ENCODE data around the gene RCAN2. TPM values are rescaled to one million over a fixed set of nuclear protein-coding genes. Genes with fewer than 3 reads are reported as not detected.

RCAN2 gene
- total and polyA plus RNA-seq, 2 experiments from 2014 or later = 6.0 to 9.3 TPM

DNA sequence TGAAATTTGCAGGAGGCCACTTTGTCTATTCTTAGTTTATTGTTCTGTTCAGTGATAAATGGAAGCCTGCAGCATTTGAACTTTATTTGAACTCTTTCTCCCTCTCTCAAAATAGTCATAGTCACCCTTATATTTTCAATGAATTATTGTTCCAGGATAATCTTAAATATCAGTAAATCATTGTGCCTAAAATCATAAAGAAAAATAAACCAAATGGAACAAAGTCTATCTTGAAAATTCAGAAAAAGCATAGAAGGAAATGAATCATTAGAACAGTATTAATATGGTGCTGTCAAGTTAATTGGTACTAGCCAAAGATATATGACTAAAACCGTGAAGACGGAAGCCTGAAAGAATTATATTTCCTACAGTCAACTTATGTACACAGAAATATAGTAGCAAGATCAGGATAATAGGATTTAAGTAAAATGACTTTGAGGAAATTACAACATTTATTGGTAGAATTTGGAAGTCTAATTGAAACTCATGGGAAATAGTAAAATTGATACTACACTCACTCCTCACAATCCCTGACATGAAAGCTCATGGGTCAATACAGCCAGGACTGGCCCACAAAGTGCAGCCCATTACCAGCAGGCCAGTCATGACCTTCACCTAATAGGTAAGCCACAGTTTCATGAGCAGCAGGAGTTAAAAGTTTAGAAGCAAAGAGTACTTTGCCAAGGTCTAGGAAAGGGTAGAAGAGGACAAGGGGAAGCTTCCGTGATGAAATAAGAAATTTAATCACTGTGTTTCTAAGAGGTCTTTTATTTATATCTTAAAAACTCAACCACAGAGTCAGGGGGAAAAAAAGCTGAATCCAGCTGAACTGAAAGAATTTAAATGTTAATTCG is 200.6 kb downstream of the RCAN2 start:
- peaks cover 4% of the 10 kb centered on the region for H3K27me3 Mint-ChIP-seq (ENCODE audit: insufficient read depth, low read depth, poor library complexity)
- no peaks in the 10 kb centered on the region for H3K79me2 ChIP-seq (replicated peaks; ENCODE audit: insufficient read depth)
- H3K27me3 ChIP-seq (ENCODE audit: insufficient read depth) = no peaks in the 10 kb centered on the region
- no peaks in the 10 kb centered on the region; the same call in 2 of the 3 replicates for H3K36me3 Mint-ChIP-seq (ENCODE audit: low read depth)
- DNase-seq (ENCODE audit: low spot score) = no peak
- no peaks in the 10 kb centered on the region for H3K36me3 ChIP-seq (ENCODE audit: insufficient read depth)
- H4K20me1 ChIP-seq (replicated peaks; ENCODE audit: insufficient read depth) = no peaks in the 10 kb centered on the region
- no peak overlapping the region for H3K4me3 Mint-ChIP-seq
- H3K27ac ChIP-seq (ENCODE audit: low read depth) = no peak overlapping the region
- H2AFZ ChIP-seq = no peak overlapping the region
- peaks cover 18% of the 10 kb centered on the region; the same call in 2 of the 3 replicates for H3K4me1 Mint-ChIP-seq
- TF ChIP-seq ZNF114 (CRISPR knock-in tag; IDR thresholded peaks at IDR 0.05) = no peak
- no peak for TF ChIP-seq ZNF331 (CRISPR knock-in tag; IDR thresholded peaks at IDR 0.05; ENCODE audit: low read depth)
- TF ChIP-seq, protein P1, sequence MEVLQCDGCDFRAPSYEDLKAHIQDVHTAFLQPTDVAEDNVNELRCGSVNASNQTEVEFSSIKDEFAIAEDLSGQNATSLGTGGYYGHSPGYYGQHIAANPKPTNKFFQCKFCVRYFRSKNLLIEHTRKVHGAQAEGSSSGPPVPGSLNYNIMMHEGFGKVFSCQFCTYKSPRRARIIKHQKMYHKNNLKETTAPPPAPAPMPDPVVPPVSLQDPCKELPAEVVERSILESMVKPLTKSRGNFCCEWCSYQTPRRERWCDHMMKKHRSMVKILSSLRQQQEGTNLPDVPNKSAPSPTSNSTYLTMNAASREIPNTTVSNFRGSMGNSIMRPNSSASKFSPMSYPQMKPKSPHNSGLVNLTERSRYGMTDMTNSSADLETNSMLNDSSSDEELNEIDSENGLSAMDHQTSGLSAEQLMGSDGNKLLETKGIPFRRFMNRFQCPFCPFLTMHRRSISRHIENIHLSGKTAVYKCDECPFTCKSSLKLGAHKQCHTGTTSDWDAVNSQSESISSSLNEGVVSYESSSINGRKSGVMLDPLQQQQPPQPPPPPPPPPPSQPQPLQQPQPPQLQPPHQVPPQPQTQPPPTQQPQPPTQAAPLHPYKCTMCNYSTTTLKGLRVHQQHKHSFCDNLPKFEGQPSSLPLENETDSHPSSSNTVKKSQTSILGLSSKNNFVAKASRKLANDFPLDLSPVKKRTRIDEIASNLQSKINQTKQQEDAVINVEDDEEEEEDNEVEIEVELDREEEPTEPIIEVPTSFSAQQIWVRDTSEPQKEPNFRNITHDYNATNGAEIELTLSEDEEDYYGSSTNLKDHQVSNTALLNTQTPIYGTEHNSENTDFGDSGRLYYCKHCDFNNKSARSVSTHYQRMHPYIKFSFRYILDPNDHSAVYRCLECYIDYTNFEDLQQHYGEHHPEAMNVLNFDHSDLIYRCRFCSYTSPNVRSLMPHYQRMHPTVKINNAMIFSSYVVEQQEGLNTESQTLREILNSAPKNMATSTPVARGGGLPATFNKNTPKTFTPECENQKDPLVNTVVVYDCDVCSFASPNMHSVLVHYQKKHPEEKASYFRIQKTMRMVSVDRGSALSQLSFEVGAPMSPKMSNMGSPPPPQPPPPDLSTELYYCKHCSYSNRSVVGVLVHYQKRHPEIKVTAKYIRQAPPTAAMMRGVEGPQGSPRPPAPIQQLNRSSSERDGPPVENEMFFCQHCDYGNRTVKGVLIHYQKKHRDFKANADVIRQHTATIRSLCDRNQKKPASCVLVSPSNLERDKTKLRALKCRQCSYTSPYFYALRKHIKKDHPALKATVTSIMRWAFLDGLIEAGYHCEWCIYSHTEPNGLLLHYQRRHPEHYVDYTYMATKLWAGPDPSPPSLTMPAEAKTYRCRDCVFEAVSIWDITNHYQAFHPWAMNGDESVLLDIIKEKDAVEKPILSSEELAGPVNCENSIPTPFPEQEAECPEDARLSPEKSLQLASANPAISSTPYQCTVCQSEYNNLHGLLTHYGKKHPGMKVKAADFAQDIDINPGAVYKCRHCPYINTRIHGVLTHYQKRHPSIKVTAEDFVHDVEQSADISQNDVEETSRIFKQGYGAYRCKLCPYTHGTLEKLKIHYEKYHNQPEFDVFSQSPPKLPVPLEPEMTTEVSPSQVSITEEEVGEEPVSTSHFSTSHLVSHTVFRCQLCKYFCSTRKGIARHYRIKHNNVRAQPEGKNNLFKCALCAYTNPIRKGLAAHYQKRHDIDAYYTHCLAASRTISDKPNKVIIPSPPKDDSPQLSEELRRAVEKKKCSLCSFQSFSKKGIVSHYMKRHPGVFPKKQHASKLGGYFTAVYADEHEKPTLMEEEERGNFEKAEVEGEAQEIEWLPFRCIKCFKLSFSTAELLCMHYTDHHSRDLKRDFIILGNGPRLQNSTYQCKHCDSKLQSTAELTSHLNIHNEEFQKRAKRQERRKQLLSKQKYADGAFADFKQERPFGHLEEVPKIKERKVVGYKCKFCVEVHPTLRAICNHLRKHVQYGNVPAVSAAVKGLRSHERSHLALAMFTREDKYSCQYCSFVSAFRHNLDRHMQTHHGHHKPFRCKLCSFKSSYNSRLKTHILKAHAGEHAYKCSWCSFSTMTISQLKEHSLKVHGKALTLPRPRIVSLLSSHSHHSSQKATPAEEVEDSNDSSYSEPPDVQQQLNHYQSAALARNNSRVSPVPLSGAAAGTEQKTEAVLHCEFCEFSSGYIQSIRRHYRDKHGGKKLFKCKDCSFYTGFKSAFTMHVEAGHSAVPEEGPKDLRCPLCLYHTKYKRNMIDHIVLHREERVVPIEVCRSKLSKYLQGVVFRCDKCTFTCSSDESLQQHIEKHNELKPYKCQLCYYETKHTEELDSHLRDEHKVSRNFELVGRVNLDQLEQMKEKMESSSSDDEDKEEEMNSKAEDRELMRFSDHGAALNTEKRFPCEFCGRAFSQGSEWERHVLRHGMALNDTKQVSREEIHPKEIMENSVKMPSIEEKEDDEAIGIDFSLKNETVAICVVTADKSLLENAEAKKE (CRISPR knock-in tag; IDR thresholded peaks at IDR 0.05) = no peak
- TF ChIP-seq, protein P2, sequence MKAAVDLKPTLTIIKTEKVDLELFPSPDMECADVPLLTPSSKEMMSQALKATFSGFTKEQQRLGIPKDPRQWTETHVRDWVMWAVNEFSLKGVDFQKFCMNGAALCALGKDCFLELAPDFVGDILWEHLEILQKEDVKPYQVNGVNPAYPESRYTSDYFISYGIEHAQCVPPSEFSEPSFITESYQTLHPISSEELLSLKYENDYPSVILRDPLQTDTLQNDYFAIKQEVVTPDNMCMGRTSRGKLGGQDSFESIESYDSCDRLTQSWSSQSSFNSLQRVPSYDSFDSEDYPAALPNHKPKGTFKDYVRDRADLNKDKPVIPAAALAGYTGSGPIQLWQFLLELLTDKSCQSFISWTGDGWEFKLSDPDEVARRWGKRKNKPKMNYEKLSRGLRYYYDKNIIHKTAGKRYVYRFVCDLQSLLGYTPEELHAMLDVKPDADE (IDR thresholded peaks at IDR 0.05) = no peak
- TF ChIP-seq STAT1 (IDR thresholded peaks at IDR 0.05; ENCODE audit: unreplicated experiment) = no peak
- no peak for TF ChIP-seq EZH2 (IDR thresholded peaks at IDR 0.05; ENCODE audit: low read depth, unreplicated experiment)
- TF ChIP-seq NANOG (IDR thresholded peaks at IDR 0.05; ENCODE audit: borderline replicate concordance) = no peak
- TF ChIP-seq, protein P3, sequence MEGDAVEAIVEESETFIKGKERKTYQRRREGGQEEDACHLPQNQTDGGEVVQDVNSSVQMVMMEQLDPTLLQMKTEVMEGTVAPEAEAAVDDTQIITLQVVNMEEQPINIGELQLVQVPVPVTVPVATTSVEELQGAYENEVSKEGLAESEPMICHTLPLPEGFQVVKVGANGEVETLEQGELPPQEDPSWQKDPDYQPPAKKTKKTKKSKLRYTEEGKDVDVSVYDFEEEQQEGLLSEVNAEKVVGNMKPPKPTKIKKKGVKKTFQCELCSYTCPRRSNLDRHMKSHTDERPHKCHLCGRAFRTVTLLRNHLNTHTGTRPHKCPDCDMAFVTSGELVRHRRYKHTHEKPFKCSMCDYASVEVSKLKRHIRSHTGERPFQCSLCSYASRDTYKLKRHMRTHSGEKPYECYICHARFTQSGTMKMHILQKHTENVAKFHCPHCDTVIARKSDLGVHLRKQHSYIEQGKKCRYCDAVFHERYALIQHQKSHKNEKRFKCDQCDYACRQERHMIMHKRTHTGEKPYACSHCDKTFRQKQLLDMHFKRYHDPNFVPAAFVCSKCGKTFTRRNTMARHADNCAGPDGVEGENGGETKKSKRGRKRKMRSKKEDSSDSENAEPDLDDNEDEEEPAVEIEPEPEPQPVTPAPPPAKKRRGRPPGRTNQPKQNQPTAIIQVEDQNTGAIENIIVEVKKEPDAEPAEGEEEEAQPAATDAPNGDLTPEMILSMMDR (conservative IDR thresholded peaks at IDR 0.05; ENCODE audit: low read depth in 2 of 2) = no peak
- no peak for TF ChIP-seq JUNB (IDR thresholded peaks at IDR 0.05; ENCODE audit: unreplicated experiment)
- TF ChIP-seq POLR2AphosphoS5 (IDR thresholded peaks at IDR 0.05; ENCODE audit: low read depth) = no peak
- no peak for TF ChIP-seq EZH2phosphoT487 (IDR thresholded peaks at IDR 0.05; ENCODE audit: unreplicated experiment)
- H3K4me1 ChIP-seq (ENCODE audit: insufficient read depth) = no peaks in the 10 kb centered on the region
- no peak overlapping the region for H3K27ac Mint-ChIP-seq
- no peaks in the 10 kb centered on the region for H3K9me3 Mint-ChIP-seq
- no peak; the same call in 2 of the 3 replicates for ATAC-seq
- H3K4me3 ChIP-seq = no peak overlapping the region
- no peak overlapping the region for H3K4me2 ChIP-seq
- H3F3A ChIP-seq (replicated peaks; ENCODE audit: low read depth) = no peaks in the 10 kb centered on the region
- H3K9me2 ChIP-seq (ENCODE audit: insufficient read depth) = 0 out of 2 replicates have a peak, but pooled peaks cover 2% of the 10 kb centered on the region
